Measurements from ENCODE around the gene GMEB2. TPM values are rescaled to one million over a fixed set of nuclear protein-coding genes. Genes with fewer than 3 reads are reported as not detected.

The GMEB2 gene
- total RNA-seq, 2 donors from 2014 or later = 11.5 to 12.3 TPM

GRCh38 chr20:63539441-63540370 is 87.2 kb downstream of the GMEB2 start:
- no peaks in the 10 kb centered on the region for H3K36me3 ChIP-seq (ENCODE audit: control insufficient read depth, insufficient read depth, low read length)
- no peaks in the 10 kb centered on the region for H3K4me1 ChIP-seq (ENCODE audit: control insufficient read depth, insufficient read depth, low read length)
- Mint-ChIP-seq H3K4me1 (no peaks in the 10 kb centered on the region), H3K9me3 (no peaks in the 10 kb centered on the region), H3K27ac (no peak overlapping the region), H3K4me3 (no peak overlapping the region), H3K27me3 (ENCODE audit: insufficient read depth) (no peaks in the 10 kb centered on the region), H3K36me3 (ENCODE audit: low read depth) (no peaks in the 10 kb centered on the region)
- 93 to 97% methylated on average over 14 to 29 of the region's 29 CpGs for WGBS, 2 experiments (ENCODE audit: insufficient coverage in 1 of 2, insufficient read length in 1 of 2)
- no peak for TF ChIP-seq CTCF (conservative IDR thresholded peaks at IDR 0.05)
- no peak for DNase-seq
- H3K4me3 ChIP-seq (ENCODE audit: low read length) = no peak overlapping the region
- no peaks in the 10 kb centered on the region for H3K9me3 ChIP-seq (ENCODE audit: control insufficient read depth, low read length)
- no peak overlapping the region for H3K9ac ChIP-seq (ENCODE audit: extremely low read depth, low read length, poor library complexity, severe bottlenecking)
- no peak overlapping the region for H3K27ac ChIP-seq (ENCODE audit: low read depth, low read length)
- H3K27me3 ChIP-seq (ENCODE audit: control insufficient read depth, insufficient read depth, low read length, poor library complexity, severe bottlenecking) = no peaks in the 10 kb centered on the region

GRCh38 chr20:63539092-63539430 is 87.8 kb downstream of the GMEB2 start:
- Histone ChIP-seq H3K27ac (ENCODE audit: low read depth, low read length) (no peak overlapping the region), H3K9ac (ENCODE audit: extremely low read depth, low read length, poor library complexity, severe bottlenecking) (no peak overlapping the region), H3K4me3 (ENCODE audit: low read length) (no peak overlapping the region), H3K36me3 (ENCODE audit: control insufficient read depth, insufficient read depth, low read length) (no peaks in the 10 kb centered on the region), H3K27me3 (ENCODE audit: control insufficient read depth, insufficient read depth, low read length, poor library complexity, severe bottlenecking) (no peaks in the 10 kb centered on the region), H3K4me1 (ENCODE audit: control insufficient read depth, insufficient read depth, low read length) (no peaks in the 10 kb centered on the region), H3K9me3 (ENCODE audit: control insufficient read depth, low read length) (no peaks in the 10 kb centered on the region)
- Mint-ChIP-seq H3K4me1 (no peaks in the 10 kb centered on the region), H3K36me3 (ENCODE audit: low read depth) (no peaks in the 10 kb centered on the region), H3K9me3 (no peaks in the 10 kb centered on the region), H3K4me3 (no peak overlapping the region), H3K27me3 (ENCODE audit: insufficient read depth) (no peaks in the 10 kb centered on the region), H3K27ac (no peak overlapping the region)
- 91 to 93% methylated on average over 12 of the region's 12 CpGs for WGBS, 2 experiments (ENCODE audit: insufficient coverage in 1 of 2, insufficient read length in 1 of 2)
- DNase-seq = no peak
- TF ChIP-seq CTCF (conservative IDR thresholded peaks at IDR 0.05) = no peak

- no peaks in the 10 kb centered on the region for H3K9me3 Mint-ChIP-seq
- DNase-seq = no peak
- peak; percentile 49 for TF ChIP-seq CTCF (conservative IDR thresholded peaks at IDR 0.05)
- Histone ChIP-seq H3K36me3 (ENCODE audit: control insufficient read depth, insufficient read depth, low read length) (no peaks in the 10 kb centered on the region), H3K4me1 (ENCODE audit: control insufficient read depth, insufficient read depth, low read length) (no peaks in the 10 kb centered on the region), H3K4me3 (ENCODE audit: low read length) (no peak overlapping the region), H3K9me3 (ENCODE audit: control insufficient read depth, low read length) (no peaks in the 10 kb centered on the region), H3K9ac (ENCODE audit: extremely low read depth, low read length, poor library complexity, severe bottlenecking) (no peak overlapping the region), H3K27ac (ENCODE audit: low read depth, low read length) (no peak overlapping the region), H3K27me3 (ENCODE audit: control insufficient read depth, insufficient read depth, low read length, poor library complexity, severe bottlenecking) (no peaks in the 10 kb centered on the region)
- H3K4me3 Mint-ChIP-seq = peak overlapping the region; percentile 41
- WGBS, 2 experiments (ENCODE audit: insufficient coverage in 1 of 2, insufficient read length in 1 of 2) = 68 to 87% methylated on average over 10 to 23 of the region's 27 CpGs
- H3K36me3 Mint-ChIP-seq (ENCODE audit: low read depth) = no peaks in the 10 kb centered on the region
- no peaks in the 10 kb centered on the region for H3K4me1 Mint-ChIP-seq
- no peak overlapping the region for H3K27ac Mint-ChIP-seq
- H3K27me3 Mint-ChIP-seq (ENCODE audit: insufficient read depth) = no peaks in the 10 kb centered on the region
Measured at GRCh38 chr20:63538204-63539091, 88.5 kb downstream of the GMEB2 start.

Other genes starting within 250 kb of the GMEB2 start
- gene KCNQ2, start 154.4 kb downstream of the GMEB2 start, total RNA-seq = 10 to 100 TPM; 36.4 to 62.8 TPM
- gene EEF1A2, start 128.0 kb downstream of the GMEB2 start, total RNA-seq = 10 to 100 TPM; 12.1 to 22.6 TPM
- gene PPDPF, start 106.3 kb downstream of the GMEB2 start, total RNA-seq = 100 to 1,000 TPM; 247 to 296 TPM
- under 1 TPM in 1 of 2 donors, not detected in 1; 0.22 TPM for gene PTK6, start 89.7 kb downstream of the GMEB2 start, total RNA-seq
- gene SRMS, start 79.4 kb downstream of the GMEB2 start, total RNA-seq = not detected
- 1 to 10 TPM; 1.8 to 2.4 TPM for gene FNDC11, start 72.9 kb downstream of the GMEB2 start, total RNA-seq
- 10 to 100 TPM; 34.5 to 37.0 TPM for gene HELZ2, start 52.9 kb downstream of the GMEB2 start, total RNA-seq
- 10 to 100 TPM in 1 of 2 donors, 1 to 10 TPM in 1; 6.7 to 18.3 TPM for gene STMN3, start 26.3 kb upstream of the GMEB2 start, total RNA-seq
- gene RTEL1, start 31.2 kb upstream of the GMEB2 start, total RNA-seq = 10 to 100 TPM; 33.9 to 36.7 TPM
- not detected for gene TNFRSF6B, start 69.6 kb upstream of the GMEB2 start, total RNA-seq
- gene ARFRP1, start 80.9 kb upstream of the GMEB2 start, total RNA-seq = 10 to 100 TPM; 41.6 to 46.2 TPM
- gene ZGPAT, start 80.9 kb upstream of the GMEB2 start, total RNA-seq = 10 to 100 TPM; 28.8 to 29.5 TPM
- gene LIME1, start 109.6 kb upstream of the GMEB2 start, total RNA-seq = 10 to 100 TPM in 1 of 2 donors, 1 to 10 TPM in 1; 7.6 to 10.1 TPM
- 100 to 1,000 TPM in 1 of 2 donors, 10 to 100 TPM in 1; 69.3 to 108 TPM for gene SLC2A4RG, start 112.7 kb upstream of the GMEB2 start, total RNA-seq
- gene ZBTB46, start 204.2 kb upstream of the GMEB2 start, total RNA-seq = 10 to 100 TPM; 24.9 to 25.9 TPM
- not detected for gene ABHD16B, start 234.4 kb upstream of the GMEB2 start, total RNA-seq
- 10 to 100 TPM; 68.3 to 85.2 TPM for gene TPD52L2, start 238.2 kb upstream of the GMEB2 start, total RNA-seq